ENCODE measurements around the gene ADPRS. TPM values are rescaled to one million over a fixed set of nuclear protein-coding genes. Genes with fewer than 3 reads are reported as not detected.

Gene ADPRS
- total RNA-seq, 1 donor from 2014 or later, result 21.8 TPM

- peak; percentile 89 for DNase-seq (ENCODE audit: low spot score)
Measured at GRCh38 chr1:36087233-36088123, 1.2 kb upstream of the ADPRS start.

GRCh38 chr1:36088265-36088576 is 471 bp upstream of the ADPRS start:
- DNase-seq (ENCODE audit: low spot score), result no peak

DNA sequence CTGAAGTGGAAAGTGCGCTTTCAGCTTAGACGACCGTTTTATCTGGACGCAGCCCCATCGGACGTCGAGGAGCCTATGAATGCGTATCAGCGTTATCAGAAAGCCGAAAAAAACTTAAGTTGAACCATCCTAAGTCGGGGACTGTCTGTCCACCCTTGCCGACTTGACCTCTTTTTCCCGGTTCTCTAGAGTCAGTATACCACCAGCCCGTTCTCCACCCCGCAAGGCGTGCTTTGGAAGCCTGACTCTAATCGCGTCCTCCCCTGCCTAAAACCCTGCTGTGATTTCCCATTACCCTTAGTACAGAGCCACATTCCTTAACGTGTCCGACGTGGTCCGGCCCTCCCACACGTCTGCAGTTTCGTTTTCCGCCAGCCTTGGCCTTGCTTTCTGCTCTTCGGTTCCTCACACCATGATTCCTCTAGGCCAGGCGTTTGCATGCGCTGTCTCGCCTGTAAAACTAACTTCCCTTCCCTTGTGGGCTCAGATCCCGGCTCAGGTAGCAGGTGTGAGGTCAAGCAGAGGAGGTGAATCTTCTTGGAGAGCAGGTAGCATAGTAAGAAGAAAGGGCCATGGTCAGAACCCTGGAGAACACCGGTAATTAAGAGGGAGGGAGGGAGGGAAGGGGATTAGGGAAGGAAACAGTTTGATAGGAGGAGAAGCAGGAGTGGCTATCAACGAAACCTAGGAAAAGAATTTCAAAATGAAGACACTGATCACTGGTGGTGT is 865 bp downstream of the ADPRS start:
- DNase-seq (ENCODE audit: low spot score), result peak; percentile 83

- peak; percentile 67 for DNase-seq (ENCODE audit: low spot score)
Measured at GRCh38 chr1:36091141-36091540, 2.4 kb downstream of the ADPRS start.

DNA sequence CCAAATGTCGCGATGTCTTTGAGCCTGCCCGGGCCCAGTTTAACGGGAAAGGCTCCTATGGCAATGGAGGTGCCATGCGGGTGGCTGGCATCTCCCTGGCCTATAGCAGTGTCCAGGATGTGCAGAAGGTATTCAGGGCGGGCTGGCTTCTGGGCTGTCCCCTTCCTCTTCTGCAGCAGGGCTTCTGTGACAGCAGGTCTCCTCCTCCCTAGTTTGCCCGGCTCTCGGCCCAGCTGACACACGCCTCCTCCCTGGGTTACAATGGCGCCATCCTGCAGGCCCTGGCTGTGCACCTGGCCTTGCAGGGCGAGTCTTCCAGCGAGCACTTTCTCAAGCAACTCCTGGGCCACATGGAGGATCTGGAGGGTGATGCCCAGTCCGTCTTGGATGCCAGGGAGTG is 3.0 kb downstream of the ADPRS start:
- peak; percentile 85 for DNase-seq (ENCODE audit: low spot score)

DNA sequence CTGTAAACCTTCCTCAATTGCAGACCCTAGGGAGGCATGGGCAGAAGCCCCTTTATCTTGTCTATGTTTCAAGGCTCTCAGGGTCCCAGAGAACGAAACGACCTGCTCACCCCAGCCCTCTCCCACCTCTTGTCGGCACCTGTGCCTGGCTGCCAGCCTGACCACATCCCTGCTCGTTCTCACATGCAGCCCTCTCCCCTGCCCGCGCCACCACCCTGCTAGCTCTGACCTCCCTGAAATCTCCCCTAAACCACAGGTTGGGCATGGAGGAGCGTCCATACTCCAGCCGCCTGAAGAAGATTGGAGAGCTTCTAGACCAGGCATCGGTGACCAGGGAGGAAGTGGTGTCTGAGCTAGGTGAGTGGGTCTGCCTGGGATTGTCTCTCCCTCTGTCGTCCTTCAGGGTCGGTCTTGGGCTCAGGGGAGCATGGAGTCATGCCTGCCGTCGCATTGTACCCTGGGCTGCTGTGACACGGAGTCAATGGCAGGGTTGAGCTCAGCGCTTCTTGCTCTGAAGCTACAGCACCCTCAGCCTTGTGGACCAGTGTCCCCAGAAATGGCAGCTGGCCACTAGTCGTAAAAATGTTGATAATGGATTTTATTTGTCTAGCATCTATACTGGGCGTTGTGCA is 3.6 kb downstream of the ADPRS start:
- peak; percentile 60 for DNase-seq (ENCODE audit: low spot score)

DNA sequence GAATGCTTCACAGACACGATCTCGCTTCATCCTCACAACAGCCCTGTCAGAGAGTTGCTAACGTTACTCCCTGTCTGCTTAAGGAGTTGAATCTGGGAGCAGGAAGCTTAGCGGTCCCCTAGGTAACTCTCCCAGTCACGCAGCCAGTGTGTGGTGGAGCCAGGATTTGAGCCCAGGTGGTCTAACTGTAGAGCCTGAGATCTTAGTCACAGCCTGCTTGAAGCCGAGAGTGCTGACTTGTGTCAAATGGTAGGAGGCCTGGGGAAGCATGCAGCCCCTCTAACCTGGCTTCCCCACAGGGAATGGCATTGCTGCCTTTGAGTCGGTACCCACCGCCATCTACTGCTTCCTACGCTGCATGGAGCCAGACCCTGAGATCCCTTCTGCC is 4.1 kb downstream of the ADPRS start:
- peak; percentile 65 for DNase-seq (ENCODE audit: low spot score)

GRCh38 chr1:36093226-36093625 is 4.5 kb downstream of the ADPRS start:
- no peak for DNase-seq (ENCODE audit: low spot score)

- DNase-seq (ENCODE audit: low spot score), result no peak
Measured at GRCh38 chr1:36093929-36094328, 5.2 kb downstream of the ADPRS start.

- DNase-seq (ENCODE audit: low spot score), result no peak
Measured at GRCh38 chr1:36094621-36095061, 5.9 kb downstream of the ADPRS start.

GRCh38 chr1:36095760-36096405 is 7.2 kb downstream of the ADPRS start:
- no peak for DNase-seq (ENCODE audit: low spot score)

DNA sequence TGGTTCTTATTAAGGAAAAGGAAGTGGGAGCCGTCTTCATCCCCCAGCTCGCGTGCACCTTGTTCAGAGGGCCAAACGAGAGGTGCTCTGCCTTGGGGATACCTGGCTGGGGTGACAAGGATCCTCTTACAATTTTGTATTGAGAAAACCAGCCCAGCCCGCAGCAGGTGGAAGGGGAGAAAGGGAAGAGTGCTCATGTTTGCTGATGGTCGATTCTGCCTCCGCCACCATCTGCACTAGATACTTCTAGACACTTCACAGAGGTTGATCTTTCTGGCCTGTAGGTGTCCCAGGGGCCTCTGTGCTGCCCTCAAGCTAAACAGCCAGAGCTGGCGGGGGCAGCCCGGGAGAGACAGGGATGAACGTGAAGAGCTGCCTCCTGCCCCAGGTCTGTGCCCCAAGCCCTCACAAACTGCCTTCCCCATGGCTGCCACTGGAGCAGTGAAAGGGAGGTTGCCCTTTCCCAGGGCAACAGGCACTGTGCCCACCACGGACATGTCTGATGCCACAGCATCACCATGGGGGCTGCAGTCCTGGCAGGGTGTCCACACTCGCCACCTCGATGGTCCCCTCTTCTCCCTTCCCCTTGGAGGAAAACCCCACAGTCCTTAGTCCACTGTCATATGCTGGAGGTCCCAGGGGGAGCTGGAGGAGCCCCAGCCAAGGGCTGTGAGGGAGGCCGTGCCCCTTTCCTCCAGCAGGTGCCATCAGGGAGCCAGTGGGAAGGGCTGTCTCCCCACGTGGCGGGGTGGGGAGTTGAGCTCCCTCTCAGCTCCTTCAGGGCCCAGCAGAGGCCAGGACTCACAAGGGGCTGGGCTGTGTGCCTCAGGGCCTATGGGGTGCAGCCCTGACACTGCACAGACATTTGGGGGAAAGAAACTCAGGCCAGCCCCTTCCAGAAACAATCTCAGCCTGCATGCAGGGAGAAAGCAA is 8.1 kb downstream of the ADPRS start:
- DNase-seq (ENCODE audit: low spot score), result no peak

GRCh38 chr1:36097693-36098585 is 9.2 kb downstream of the ADPRS start:
- DNase-seq (ENCODE audit: low spot score), result no peak

GRCh38 chr1:36098650-36099365 is 10.1 kb downstream of the ADPRS start:
- no peak for DNase-seq (ENCODE audit: low spot score)

- DNase-seq (ENCODE audit: low spot score), result no peak
Measured at GRCh38 chr1:36099681-36100341, 11.1 kb downstream of the ADPRS start.

DNA sequence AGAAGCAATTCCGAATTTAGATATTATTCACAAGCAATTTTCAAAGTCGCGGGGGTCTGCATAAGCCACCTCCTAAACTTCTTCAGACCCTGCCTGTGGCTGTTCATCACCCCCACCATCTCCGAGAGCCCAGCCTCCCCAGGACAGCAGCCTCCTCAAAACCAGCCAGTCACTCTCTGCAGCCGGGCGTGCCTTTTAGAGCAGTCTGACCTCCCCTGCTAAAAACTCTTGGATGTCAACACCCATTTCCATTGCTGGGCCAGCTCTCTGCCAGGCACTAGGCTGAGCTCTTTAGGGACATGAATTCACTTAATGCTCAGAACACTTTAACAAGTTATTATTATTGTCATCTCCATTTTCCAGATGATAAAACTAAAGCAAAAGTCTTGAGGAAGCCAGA is 11.7 kb downstream of the ADPRS start:
- no peak for DNase-seq (ENCODE audit: low spot score)

DNA sequence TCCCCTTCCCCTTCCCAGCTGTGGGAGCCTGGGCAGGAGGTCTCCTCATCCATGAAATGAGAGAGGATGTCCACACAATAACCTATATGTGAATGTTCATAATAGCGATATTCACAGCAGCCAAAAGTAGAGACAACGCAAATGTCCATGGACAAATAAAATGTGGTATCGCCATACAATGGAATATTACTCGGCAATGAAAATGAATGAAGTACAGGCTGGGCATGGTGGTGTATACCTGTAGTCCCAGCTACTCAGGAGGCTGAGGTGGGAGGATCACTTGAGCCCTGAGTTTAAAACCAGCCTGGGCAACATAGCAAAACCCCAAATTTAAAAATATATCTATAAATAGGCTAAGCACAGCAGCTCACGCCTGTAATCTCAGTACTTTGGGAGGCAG is 12.9 kb downstream of the ADPRS start:
- no peak for DNase-seq (ENCODE audit: low spot score)

GRCh38 chr1:36106269-36106668 is 17.6 kb downstream of the ADPRS start:
- DNase-seq (ENCODE audit: low spot score), result no peak

Measured in mesenteric fat pad (tissue), 1 donor.